Activated CD4-positive, alpha-beta T cell treated with anti-CD3 and anti-CD28 coated beads for 48 hours (primary cell): ENCODE measurements around the gene DDRGK1.
A peak's percentile ranks its signal among the peaks of the same experiment; 100 is the strongest.

Source experiments
- DNase-seq: peaks from one replicate; pipeline ENCODE4 v3.0.0-alpha.2; 2020

The DDRGK1 gene

DNA sequence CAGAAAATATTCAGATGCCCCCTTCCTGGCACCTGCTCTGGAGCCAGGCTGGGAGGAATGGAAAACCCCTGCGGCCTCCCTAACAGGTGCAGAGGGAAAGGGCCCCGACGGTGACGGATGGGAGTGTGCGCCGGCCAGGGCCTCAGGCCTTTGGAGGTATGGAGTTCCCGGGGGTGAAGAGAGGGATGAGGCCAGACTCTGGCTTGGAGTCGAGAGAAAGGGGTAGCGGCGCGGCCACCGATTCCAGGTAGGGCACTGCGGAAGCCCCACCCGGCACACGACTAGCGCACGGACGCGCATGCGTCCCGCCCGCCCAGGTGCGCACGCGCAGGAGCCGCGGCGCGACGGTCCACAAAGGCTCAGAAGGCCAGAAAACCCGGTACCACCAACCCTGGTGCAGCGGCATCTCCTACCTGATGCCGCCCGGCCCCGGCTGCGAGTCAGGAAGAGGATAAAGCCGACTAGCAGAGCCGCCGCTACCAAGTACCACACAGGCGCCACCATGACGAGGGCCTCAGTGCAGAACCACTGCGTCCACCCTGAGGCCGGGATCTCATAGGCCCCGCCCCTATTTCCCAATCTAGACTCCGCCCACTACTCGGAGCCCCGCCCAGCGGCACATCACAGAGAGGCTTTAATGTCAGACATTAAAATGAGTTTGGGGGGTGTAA lies at the start of gene DDRGK1:
DDRGK1 (minus strand) TSS at position 559 of the 671 bp plus-strand sequence; CDS start at position 504, 55 bp downstream.
- DNase-seq = peak; percentile 95

DNA sequence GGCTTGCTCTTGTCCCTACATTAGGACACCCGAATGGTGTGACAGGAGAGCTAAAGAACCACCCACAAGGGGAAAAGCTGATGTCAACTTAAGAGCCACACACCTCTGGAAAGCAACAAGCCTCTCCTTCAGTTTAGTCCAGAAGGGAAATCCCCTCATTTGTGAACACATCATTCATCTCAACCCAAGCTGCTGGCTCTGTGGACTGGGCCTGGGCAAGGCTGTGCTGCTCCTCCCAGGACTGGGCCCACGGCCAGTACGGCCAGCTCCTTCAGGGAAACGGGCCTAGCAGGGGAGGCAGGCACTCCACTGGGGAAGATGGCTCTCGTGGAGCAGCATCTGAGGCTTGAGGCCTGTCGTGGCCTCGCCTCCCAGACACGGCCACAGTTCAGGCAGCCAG lies 47.3 kb upstream of the DDRGK1 start:
- no peak for DNase-seq

DNA sequence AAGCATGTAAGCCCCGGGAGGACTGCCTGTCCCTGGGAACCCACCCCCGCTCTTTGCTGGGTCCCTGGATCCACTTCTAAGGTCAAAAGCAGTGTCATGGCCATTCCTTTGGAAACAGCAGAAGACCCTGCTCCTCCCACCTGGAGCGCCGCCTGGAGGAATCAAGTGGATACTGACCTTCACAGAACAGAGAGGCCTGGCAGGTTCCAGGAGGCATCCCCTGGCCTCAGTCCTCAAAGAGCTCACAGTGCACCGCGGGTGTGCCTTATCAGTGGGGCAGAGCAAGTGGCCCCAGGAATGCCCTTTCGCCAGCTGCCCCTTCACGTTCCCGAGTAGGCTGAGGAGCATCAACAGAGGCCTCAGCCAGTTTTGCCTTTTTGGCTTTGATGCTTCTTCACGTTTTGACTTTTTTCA lies 45.6 kb upstream of the DDRGK1 start:
- DNase-seq = no peak

DNA sequence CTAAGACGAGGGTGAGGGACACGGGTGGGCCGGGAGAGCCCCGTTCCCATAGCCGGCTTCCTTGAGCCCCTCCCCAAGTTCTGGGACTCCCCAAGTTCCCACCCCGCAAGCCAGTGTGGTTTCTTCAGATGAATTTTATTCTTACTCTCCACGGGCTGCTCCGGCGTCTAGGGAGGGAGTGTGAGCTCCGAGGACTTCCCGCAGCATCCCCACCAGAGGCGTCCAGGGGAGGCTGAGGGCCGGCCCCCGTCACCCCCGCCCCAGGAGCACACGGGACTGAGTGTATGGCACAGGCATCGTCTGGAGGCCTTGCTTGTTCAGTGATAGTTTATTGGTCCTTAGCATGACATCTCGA lies 44.5 kb upstream of the DDRGK1 start:
- DNase-seq = no peak

DNA sequence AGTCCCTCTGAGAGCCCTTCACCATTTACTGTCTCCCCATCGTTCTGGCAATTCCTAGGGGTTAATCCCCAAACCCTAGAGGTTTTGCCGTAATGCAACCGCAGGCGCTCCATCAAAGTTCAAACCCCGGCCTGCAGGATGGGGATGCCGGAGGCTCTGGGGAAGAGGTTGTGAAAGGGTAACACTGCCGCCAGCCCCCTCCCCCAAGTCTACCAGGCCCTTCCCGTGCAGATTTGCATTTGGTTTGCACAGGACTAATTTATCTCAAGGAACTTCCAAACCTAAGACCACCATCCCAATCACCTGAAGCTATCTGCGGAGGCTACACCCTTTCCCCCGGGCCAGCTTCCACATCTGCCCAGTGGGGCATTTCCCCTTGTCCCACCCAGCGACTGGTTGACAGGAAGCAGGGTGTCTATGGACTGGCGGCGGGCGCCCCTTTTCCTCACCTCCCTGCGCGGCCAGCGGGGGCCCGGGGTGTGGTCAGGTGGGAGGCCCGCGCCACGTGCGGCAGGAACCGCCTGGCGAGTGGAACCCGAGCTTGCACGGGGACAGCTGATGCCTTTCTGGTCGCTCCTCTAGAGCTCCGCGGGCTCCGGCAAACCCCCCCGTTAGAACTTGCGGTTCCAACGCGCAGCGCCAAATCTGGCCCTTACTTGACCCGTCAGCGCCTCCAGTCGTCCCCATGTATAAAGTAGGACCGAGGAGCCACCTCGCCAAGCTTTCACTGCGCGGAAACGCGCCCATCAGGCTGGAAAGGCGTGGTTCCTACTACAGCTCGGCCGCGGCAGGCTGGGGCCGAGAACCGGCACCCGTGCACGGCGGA lies 43.9 kb upstream of the DDRGK1 start:
- DNase-seq = peak; percentile 35

DNA sequence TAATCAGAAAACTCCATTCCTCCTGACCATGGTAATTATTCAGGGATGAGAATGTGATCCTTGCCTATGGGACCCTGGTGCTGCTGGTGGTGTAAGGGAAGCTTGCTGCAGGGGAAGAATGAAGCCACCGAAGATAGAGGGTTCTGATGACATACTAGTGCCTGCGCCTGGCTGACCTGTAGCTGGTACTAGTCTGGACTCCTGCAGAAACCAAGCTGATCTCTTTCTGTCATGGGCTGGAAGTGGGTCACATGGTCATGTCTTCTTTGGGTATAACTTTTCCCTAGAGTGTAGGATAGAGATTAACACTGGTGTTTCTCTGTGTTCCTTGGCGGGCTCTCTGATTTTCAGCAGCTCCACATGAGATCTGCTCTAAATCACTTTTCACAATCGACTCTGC lies 43.2 kb upstream of the DDRGK1 start:
- DNase-seq = no peak

- no peak for DNase-seq
These were observed 42.2 kb upstream of the DDRGK1 start for GRCh38 chr20:3246682-3247081.

DNA sequence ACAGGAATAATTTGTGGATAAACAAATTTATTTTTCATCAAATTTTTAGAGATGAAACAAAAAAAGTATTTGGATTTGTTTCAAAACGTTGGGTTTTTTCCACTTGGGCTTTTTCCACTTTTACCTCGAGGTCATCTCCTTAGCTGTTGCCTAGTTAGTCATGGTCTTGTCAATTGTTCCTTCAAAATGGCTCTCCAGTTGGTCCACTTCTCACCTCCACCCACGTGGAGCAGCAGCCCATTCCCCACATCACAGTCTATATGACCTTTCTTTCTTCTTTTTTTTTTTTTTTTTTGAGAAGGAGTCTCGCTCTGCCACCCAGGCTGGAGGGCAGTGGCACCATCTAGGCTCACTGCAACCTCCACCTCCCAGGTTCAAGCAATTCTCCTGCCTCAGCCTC lies 41.2 kb upstream of the DDRGK1 start:
- DNase-seq = no peak

DNA sequence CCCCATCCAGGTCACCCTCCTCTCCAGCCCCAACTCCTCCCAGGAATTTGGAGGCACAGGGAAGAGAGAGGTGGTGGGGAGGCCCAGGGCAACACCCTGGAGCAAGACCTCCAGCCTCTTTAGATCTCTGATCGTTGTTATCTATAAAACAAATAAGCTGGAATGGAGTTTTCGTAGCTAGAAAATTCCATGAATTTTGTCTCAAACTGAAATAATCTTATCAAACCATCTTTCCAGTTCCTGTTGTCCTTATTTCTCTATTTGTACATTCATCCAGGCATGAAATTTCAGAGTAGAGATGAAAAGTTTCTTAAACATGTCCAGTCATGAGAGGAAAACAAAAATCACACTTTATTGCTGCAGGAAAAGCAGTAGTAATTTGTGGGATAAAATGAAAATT lies 40.7 kb upstream of the DDRGK1 start:
- DNase-seq = no peak

GRCh38 chr20:3244613-3245012 lies 40.1 kb upstream of the DDRGK1 start:
- no peak for DNase-seq

GRCh38 chr20:3243718-3244358 lies 39.4 kb upstream of the DDRGK1 start:
- no peak for DNase-seq

DNA sequence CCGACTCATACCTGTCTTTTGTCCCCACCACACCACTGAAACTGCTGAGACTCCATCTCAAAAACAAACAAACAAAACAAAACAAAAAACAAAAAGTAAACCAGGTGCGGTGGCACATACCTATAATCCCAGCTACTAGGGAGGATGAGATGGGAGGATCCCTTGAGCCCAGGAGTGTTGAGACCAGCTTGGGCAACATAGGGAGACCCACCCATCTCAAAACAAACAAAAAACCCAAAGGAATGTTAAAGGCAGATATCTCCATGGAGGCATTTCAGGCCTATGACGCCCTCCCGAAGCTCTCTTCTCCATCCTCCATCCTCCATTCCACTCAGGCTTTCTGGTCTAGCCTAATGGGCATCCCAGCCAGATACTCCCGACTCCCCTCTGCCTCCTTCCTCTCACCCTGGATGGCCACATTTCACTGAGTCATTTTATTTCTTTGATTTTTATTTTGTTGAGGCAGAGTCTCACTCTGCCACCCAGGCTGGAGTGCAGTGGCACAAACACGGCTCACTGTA lies 37.8 kb upstream of the DDRGK1 start:
- no peak for DNase-seq

- DNase-seq = no peak
These were observed 36.4 kb upstream of the DDRGK1 start for GRCh38 chr20:3240776-3241363.

DNA sequence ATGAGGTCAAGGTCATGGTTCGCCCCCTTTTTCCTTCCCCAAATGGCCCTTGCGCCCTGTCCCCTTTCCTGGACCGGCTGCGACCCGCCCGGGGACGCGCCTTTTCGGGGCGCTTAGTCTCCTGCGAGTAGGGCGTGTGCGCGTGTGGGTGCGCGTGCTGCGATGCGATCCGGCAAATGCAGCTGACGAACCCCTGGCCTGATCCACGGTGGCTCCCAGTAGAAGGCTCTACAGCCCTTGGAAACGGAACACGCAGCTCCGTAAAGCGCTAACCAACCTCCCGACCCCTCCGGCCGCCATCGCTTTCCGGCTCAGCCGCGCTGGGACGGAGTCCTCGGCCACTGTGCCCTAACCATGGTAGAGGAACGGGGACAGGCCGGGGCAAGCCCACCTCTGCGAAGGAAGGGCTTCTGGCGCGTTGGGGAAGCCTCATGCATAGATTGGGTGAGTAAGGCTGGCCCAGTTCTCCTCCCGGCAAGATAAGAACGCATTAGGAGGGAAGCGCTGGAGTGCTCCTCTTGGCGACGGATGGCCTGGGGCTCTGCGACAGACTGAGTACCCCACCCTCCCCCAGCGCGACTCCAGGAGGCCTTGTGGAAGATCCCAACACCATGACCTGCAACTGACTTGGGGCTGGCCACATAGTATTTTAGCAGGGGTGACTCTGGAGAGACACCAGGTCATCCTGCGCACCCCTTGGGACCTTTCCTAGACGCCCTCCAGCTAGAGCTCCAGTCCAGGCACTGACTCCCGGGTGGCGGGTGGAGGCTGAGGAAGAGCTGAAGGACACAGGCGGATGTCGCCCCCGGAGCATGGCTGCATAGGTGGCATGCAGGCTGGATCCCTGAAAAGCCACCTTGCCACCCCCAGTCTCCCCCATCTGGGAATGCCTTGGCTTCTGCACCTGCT lies 35.6 kb upstream of the DDRGK1 start:
- no peak for DNase-seq

GRCh38 chr20:3239026-3239866 lies 34.8 kb upstream of the DDRGK1 start, which contains the start of gene SLC4A11:
Gene SLC4A11 (minus strand): TSS chr20:3239190. CDS start chr20:3239137, 53 bp downstream.
- DNase-seq = peak; percentile 45

DNA sequence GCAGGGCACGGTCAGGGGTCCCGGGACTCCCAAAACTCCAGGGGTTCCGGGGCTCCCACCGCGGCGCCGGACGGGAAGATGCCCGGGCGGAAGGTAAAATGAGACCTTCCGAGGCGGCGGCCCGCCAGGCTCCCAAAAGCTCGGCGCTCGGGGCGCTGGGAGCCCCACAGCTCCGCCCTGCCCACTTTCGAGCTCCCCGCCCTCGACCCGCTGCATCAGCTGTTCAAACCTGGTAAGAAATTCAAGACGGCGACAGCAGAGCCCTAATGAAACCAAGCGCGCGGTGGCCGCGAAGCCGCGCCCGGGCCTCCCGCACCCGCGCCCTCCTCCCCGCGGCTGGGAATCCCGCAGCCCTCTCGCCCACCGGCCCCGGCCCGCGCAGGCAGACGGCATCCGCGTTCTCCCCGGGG lies 34.1 kb upstream of the DDRGK1 start:
- peak; percentile 67 for DNase-seq

- no peak for DNase-seq
These were observed 33.6 kb upstream of the DDRGK1 start for GRCh38 chr20:3237958-3238615.

- no peak for DNase-seq
These were observed 32.8 kb upstream of the DDRGK1 start for GRCh38 chr20:3237011-3237957.

DNA sequence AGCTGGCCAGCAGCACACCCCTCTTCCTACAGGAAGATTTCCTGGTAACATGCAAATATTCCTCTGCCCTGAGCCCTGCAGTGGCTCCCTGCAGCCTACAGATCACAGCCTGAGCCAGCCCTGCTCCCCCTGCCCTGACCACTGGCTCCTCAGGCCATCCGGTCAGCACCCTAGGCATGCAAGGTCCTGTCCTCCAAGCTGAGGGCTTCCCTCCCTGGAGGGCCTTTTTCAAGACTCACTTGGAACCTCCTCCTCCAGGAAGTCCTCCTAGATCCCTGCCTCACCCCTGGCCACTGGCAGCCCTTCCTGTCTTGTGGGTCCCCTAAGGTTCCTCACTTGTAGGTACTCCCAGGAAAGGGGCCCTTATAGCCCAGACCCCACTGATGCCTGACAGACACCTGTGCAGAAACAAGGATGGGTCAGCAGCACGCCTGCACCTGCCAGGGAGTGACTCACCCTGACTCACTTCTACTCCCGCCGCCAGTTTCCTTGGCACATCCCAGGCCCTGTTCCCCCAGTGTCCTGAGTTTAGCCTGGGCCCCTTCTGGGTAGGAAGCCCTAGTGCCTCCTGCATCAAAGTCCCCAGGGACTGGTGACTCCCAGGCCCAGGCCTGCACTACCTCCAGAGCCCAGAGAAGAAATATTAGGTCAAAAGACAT lies 31.3 kb upstream of the DDRGK1 start:
- no peak for DNase-seq
